NOMO-1 treated with DMSO at 0.1 percent for 48 hours (cell line): Measurements from ENCODE around the gene DDX10.

Experiments used
- DNase-seq: peaks from one replicate; lab custom pipeline; 2025; ENCODE audit not compliant: unreplicated experiment; lab: John Stamatoyannopoulos, UW

Gene DDX10

GRCh38 chr11:108929241-108929640 lies 264.4 kb downstream of the DDX10 start:
- no peak for DNase-seq

GRCh38 chr11:108931168-108931567 lies 266.3 kb downstream of the DDX10 start:
- DNase-seq: no peak

- no peak for DNase-seq
Observed at GRCh38 chr11:108933630-108934029, 268.8 kb downstream of the DDX10 start.

GRCh38 chr11:108934289-108934688 lies 269.4 kb downstream of the DDX10 start:
- no peak for DNase-seq

- no peak for DNase-seq
Observed at GRCh38 chr11:108934696-108935095, 269.8 kb downstream of the DDX10 start.

GRCh38 chr11:108937746-108938145 lies 272.9 kb downstream of the DDX10 start:
- DNase-seq: no peak

GRCh38 chr11:108938604-108939003 lies 273.7 kb downstream of the DDX10 start:
- no peak for DNase-seq

GRCh38 chr11:108939135-108939534 lies 274.3 kb downstream of the DDX10 start:
- DNase-seq: no peak

- no peak for DNase-seq
Observed at GRCh38 chr11:108943853-108944252, 279.0 kb downstream of the DDX10 start.

GRCh38 chr11:108944471-108945178 lies 279.8 kb downstream of the DDX10 start:
- no peak for DNase-seq

GRCh38 chr11:108945341-108945740 lies 280.5 kb downstream of the DDX10 start:
- no peak for DNase-seq

- DNase-seq: no peak
Observed at GRCh38 chr11:108947654-108948570, 283.0 kb downstream of the DDX10 start.

- no peak for DNase-seq
Observed at GRCh38 chr11:108958368-108959104, 293.7 kb downstream of the DDX10 start.

- DNase-seq: no peak
Observed at GRCh38 chr11:108959105-108959761, 294.4 kb downstream of the DDX10 start.

GRCh38 chr11:108959874-108960273 lies 295.0 kb downstream of the DDX10 start:
- no peak for DNase-seq

- DNase-seq: no peak
Observed at GRCh38 chr11:108960501-108960900, 295.6 kb downstream of the DDX10 start.

- peak; percentile 71 for DNase-seq
Observed at GRCh38 chr11:108961095-108961494, 296.2 kb downstream of the DDX10 start.

GRCh38 chr11:108963118-108963517 lies 298.2 kb downstream of the DDX10 start:
- DNase-seq: no peak

- DNase-seq: no peak
Observed at GRCh38 chr11:108965306-108966001, 300.6 kb downstream of the DDX10 start.

- DNase-seq: no peak
Observed at GRCh38 chr11:108966206-108966605, 301.3 kb downstream of the DDX10 start.
